SK-MEL-5 (cell line): ENCODE measurements around the gene NAA80. TPM values are rescaled to one million over a fixed set of nuclear protein-coding genes. Genes with fewer than 3 reads are reported as not detected.
A peak's percentile ranks its signal among the peaks of the same experiment; 100 is the strongest.

Source experiments
- DNase-seq: peaks from one replicate; pipeline ENCODE4 v3.0.0-alpha.2; 2016; ENCODE audit warnings: low read depth, low spot score
- in situ Hi-C: cut with HindIII; loops from 2 replicates; pipeline ENCODE4 v1.10.0; 2016; ENCODE audit warnings: low sequenced_read_pairs, high pct_unique_total_duplicates, low pct_unique_long_range_greater_than_20kb
- polyA plus RNA-seq, 2 experiments: library from polyadenylated mRNA; depleted of rRNA; stranded (reverse); fragments of >200 nt; gene quantifications; 2 replicates each; pipeline ENCODE4 v1.2.3, GENCODE V29; 2015
- total RNA-seq: library from RNA; depleted of rRNA; stranded (reverse); fragments of >200 nt; shearing (Covaris generic); gene quantifications from 2 replicates; pipeline ENCODE4 v1.2.3, GENCODE V29; 2014; rRNA removed

The NAA80 gene, protein sequence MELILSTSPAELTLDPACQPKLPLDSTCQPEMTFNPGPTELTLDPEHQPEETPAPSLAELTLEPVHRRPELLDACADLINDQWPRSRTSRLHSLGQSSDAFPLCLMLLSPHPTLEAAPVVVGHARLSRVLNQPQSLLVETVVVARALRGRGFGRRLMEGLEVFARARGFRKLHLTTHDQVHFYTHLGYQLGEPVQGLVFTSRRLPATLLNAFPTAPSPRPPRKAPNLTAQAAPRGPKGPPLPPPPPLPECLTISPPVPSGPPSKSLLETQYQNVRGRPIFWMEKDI
- 4.2 and 4.6 TPM in 2 replicates for total RNA-seq
- polyA plus RNA-seq (2015; cell fraction: cytosol; rRNA removed): 8.6 and 9.4 TPM in 2 replicates
- 46.4 and 60.5 TPM in 2 replicates for polyA plus RNA-seq (2015; cell fraction: nucleus; rRNA removed)

DNA sequence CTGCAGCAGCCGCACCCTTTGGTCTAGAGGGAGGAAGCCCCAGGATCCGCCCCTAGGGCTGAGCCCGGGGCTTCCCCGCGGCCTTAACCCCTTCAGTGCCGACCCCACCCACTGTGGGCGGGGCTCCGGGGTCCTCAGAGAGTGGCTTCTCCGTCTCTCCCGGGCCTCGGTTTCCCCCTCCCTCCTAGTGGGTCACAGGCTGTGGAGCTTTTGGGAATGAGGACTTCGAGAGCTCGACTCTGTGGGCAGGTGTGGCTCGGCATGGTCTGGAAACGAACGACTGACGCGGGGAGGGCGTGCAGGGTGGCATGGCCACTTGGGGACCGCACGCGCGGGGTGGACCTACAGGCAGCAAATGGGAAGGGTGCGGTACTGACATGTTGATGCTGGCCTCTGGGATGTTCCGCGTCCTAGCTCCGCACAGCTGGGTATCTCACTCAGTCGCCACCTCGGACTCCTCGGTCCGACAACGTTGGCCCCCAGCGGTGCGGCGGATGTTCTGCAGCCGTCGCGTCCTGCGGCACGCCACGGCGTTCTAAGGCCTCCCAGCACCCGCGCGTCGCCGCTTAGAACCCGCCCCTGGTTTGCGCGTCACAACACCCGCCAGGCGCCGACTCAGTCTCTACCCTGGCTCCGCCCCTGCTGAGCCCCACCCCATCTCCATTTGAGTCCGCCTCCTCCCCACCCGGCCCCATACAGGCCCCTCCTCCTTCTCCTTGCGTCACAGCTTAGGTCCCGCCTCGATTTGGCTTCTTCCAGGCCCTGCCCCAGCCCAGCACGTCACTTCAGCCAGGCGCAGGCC is at the start of gene NAA80, which contains the start of gene HYAL3:
NAA80 (minus strand) TSS at position 570 of the 802 bp plus-strand sequence. CDS start 1,942 bp downstream, outside the sequence.
HYAL3 (minus strand) TSS at position 570 of the 802 bp plus-strand sequence. CDS start 3,803 bp downstream, outside the sequence.
- DNase-seq: peak; percentile 99
- in situ Hi-C loops: no loop called here

- in situ Hi-C loops: no loop called here
- DNase-seq: peak; percentile 75
Measured at GRCh38 chr3:50347187-50347813, 48.1 kb upstream of the NAA80 start.

DNA sequence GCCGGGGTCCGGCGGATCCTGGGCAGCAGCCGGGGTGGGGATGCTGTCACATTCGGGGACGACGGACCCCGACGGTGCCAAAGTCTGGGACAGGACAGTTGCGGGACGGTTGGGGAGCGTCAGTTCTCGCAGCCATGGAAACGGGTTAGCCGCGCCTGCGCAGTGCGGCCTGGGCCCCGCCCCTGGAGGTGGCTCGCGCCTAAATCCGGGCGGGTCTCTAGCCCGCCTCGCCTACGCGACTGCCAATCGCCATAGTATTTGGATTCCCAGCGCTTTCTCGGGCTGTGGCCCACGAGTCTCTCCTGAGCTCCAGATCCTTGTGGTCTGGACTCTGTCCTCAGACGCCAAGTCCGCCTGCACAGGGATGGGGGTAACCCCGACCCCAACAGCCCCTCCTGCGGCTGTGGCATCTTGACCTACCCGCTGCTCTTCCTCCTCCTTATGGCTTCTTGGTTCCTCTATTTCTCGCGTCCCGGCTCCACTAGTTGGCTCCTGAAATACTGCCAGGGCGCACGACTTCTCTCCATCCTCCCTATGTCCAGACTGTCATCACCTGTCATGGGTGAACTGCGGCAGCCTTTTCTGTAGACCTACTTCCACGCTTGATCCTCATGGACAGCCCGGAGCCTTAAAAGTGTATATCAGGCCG is 46.5 kb upstream of the NAA80 start, which contains the start of gene ZMYND10:
ZMYND10 (minus strand) TSS at position 147 of the 649 bp plus-strand sequence. CDS start 153 bp downstream, outside the sequence.
- in situ Hi-C loops: no loop called here
- DNase-seq: peak; percentile 69

DNA sequence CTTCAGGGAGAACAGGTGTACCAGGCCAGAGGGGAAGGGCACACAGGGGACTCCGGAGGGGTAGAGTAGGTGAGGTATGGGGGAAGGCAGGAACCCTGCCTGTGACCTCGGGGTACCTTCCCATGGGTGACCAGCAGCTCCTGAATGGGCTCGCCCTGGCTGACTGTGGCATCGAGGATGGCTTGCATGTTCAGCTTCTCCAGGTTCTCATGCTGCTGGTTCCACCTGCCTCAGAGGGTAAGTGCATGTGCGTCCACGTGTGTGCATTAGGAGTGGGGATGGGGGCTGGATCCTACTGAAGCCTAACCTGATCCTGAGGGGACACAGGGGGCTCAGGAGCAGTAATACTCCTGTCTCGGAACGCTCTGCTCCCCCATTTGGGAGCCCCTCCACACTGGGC is 45.8 kb upstream of the NAA80 start:
- DNase-seq: no peak
- in situ Hi-C loops: no loop called here

- no peak for DNase-seq
- in situ Hi-C loops: no loop called here
Measured at GRCh38 chr3:50342813-50343633, 43.8 kb upstream of the NAA80 start.

- DNase-seq: no peak
- in situ Hi-C loops: no loop called here
Measured at GRCh38 chr3:50341996-50342650, 42.9 kb upstream of the NAA80 start.

GRCh38 chr3:50341537-50341936 is 42.3 kb upstream of the NAA80 start:
- no peak for DNase-seq
- in situ Hi-C loops: no loop called here

GRCh38 chr3:50340448-50341329 is 41.5 kb upstream of the NAA80 start, which contains the start of gene RASSF1:
Gene RASSF1 (minus strand): TSS chr3:50340836. CDS start chr3:50340805, 31 bp downstream.
- in situ Hi-C loops: no loop called here
- DNase-seq: no peak

GRCh38 chr3:50340147-50340447 is 40.9 kb upstream of the NAA80 start:
- in situ Hi-C loops: no loop called here
- DNase-seq: no peak

GRCh38 chr3:50339485-50340146 is 40.4 kb upstream of the NAA80 start:
- no peak for DNase-seq
- in situ Hi-C loops: no loop called here

- no peak for DNase-seq
- in situ Hi-C loops: no loop called here
Measured at GRCh38 chr3:50338965-50339364, 39.8 kb upstream of the NAA80 start.

DNA sequence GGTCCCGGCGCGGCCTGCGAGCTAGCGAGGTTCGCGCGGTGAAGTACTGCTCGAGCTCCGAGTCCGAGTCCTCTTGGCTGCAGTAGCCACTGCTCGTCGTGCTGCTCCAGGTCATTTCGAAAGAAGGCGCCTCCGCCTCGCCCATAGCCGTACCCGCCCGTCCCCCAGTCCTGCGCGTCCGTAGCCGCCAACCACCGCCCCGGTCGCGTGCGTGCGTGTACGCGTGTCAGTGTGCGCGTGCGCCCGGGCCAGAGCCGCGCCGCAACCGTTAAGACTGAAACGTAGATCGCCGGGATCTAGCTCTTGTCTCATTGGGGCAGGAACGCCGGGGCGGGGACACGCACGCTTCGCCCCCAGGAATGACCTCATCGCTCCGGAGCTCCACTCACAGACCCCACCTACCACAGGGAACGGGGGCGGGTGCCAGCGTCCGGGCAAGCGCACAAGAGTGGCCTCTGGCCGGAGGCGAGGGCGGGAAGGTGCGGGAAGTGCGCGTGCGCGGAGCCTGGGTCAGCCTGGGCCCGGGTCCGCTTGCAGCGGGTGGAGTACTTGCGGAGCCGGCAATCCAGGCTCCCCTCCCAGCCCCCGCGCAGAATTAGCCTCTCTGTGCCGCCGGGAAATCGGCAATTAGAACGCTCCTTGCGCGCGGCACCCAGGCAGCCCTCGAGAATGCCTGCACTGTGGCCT is 38.1 kb upstream of the NAA80 start:
- peak; percentile 99 for DNase-seq
- in situ Hi-C loops: no loop called here

- in situ Hi-C loops: no loop called here
- DNase-seq: no peak
Measured at GRCh38 chr3:50336452-50337174, 37.4 kb upstream of the NAA80 start.
